Activated CD4-positive, alpha-beta T cell treated with anti-CD3 and anti-CD28 coated beads for 4 hours (primary cell): Measurements from ENCODE around the gene PCNX2.

Experiments
- DNase-seq, 2 donors: peaks; one replicate each; pipeline ENCODE4 v3.0.0-alpha.2; 2020

PCNX2 gene

DNA sequence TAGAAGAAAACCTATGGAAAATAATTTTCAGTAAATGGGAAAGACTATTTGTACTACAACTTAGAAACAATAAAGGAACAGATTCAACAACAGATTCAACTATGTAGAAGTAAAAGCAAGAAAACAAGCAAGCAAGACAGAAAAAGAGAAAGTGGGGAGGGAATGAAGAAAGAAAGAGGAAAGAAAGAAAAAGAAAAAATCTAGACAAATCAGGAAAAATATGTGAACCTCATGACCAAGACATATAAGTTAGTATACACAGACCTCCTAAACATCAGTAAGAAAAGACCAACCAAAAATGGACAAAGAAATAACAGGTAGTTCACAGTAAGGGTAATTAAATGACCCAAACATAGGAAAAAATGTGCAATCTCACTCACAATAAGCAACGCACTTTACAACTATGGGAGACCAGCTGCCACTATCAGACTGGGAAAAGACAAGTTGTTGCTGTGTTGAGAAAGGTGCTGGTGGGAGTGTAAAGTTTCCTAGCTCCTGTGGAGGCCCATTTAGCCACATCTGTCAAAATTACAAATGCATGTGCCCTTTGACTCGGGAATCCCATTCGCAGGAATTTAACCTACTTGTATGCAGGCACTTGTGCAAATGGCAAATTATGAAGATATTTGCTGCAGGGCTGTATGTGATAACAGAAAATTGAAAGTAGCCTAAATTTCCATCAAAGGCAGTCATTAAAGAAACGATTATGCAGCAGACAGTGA lies 18.1 kb upstream of the PCNX2 start:
- no peak for DNase-seq

GRCh38 chr1:233304489-233305102 lies 9.1 kb upstream of the PCNX2 start:
- peak in 1 of 2 donors; percentile 7 for DNase-seq

DNA sequence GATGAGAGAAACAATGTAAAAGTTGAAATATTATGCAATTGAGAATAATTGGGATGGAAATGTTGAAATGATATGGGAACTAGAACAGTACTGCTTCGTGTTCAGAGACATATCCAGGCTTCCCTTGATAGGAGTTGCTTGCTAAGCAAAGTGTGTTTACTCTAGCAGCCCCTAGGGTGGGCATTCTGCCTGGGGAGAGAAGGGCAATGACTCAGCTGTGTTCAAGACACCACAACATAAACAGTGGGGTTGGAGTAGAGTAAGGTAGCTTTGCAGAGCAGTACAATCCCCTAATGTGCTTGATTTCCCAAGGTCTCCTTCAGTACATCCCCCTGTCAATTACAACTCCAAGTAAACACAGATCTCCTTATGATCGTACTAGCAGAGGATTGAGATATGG lies 4.8 kb upstream of the PCNX2 start:
- DNase-seq = no peak

- no peak for DNase-seq
These were observed 3.9 kb upstream of the PCNX2 start for GRCh38 chr1:233299450-233299849.

- no peak for DNase-seq
These were observed 424 bp upstream of the PCNX2 start for GRCh38 chr1:233295975-233296322.

DNA sequence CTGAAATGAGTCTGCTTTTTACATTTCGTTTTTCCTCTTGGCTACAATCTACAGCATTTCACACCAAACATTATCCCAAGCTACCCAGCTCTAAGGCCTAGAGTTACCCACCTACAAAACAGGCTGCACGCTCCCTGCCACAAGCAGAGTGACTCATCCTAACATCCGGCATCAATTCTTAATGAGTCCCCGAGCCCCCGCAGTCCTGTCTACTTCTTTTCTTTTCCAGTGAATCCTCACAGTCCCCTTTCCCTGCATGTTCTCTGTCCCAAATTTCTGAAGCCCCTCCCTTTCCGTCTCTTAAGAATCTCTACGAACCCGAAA lies 650 bp downstream of the PCNX2 start:
- peak; percentile 56 to 58 for DNase-seq

DNA sequence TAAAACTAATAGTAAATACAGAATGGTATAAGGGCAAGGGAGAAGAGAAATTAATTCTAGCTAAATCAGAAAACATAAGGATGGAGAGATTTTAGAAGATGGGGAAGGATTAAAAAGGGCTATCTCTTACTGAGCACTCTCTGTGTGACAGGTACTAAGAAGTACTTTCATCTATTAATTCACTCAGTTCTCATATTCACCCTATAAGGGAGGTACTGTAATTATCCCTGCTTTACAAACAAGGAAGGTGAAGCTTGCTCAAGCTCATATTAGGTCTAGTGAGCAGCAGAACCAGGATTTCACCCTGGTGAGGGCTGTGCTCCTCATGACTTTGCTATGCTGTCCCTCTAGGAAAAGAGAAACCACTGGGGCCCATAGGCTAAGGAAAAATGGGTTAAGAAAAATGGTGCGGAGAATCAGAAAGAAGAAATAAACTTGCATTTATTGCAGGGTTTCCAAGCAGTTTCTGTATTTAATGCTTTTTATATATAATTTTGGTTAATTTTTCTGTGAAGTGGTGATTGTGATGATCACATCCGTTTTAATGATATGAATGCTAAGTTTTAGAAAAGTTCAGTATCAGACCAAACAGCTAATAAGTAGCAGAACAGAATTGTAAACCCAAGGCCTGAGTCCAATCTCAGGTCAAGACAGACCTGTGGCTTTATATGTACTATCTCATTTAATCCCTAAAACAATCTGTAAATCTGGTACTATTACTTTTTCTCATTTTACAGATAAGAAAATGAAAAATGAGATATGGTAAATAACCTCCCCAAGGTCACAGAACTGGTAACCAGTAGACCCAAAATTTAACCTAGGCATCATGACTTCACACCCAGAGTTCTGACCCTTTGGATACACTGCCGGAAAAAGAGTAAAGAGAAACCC lies 1.7 kb downstream of the PCNX2 start:
- DNase-seq = no peak

DNA sequence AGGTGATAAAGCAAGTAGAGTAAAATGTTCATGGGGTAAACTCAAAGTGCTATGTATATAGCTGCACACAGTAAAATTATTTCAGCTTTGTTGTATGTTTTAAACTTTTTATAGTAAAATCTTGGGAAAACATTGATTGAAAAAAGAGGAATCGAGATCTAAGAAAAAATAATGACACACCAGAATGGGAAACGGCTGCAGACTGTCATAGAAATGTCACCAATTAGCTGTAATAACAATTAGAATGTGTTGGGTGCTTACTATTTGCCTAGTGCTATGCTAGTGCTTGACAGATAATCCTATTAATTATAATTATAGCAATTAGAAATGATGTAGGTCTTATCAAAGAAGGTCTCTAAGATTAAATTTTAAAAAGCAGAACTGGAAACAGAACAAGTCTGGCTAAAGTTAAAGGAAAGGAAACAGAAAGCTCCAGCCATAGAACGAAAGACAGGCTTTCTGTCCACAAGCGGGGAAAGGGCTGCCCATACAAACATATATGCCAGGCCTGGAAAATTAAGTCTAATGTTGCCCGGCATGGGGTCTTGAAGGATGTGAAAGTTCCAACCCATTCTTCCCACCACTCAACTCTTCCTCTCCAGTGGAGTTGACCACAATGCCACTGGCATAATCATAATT lies 5.0 kb downstream of the PCNX2 start:
- no peak for DNase-seq

DNA sequence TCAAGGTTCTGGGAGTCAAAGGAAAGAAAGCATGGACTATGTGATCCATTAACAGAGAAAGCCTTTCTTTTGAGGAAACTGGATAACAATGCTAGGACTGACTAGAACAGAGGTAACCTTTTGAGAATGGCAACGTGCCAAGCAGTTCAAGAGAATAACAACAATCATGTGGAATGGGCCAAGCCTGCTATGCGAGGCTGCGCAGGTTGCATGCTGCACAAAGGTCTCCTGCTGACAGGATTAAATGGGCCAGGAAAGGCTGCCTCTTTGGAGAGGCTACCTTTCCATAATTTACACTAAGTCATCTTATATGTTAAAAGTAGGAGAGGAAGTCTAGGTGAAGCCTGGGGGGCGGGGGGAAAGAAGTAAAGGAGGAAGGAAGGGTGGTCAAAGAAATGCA lies 5.8 kb downstream of the PCNX2 start:
- DNase-seq = no peak

DNA sequence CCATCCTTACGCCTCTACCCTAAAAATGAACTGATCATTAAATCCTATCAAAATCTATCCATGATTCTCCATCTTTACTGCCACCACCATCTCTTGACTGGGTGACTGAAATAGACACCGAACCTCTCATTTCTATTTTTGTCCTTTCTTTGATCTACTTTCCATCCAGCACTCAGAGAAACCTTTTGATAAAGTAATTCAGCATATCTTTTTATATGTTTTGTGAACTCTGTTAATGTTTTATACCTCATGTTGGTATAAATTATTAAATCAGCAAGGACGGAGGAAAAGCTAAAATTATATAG lies 13.0 kb downstream of the PCNX2 start:
- no peak for DNase-seq

- peak in 1 of 2 donors; percentile 26 for DNase-seq
These were observed 13.6 kb downstream of the PCNX2 start for GRCh38 chr1:233281711-233282581.

- DNase-seq = no peak
These were observed 15.6 kb downstream of the PCNX2 start for GRCh38 chr1:233279971-233280370.

DNA sequence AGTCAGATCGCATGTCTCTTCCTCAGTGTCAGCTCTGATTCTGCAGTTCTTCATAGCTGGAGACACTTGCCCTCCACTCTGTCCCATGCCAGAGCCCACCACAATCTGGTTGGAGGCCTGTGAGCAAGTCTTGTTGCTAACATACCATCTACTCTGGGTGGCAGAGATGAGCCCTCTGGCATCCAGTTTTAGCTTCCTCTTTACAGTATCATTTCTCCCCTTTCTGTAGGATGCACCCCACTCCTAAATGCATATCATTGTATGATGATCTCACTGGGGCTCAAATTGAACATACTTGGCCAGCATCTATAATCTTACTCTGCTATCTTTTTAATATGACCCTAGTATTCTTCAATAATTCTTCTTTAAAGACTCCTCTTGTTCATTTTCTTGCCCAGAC lies 16.9 kb downstream of the PCNX2 start:
- no peak for DNase-seq

GRCh38 chr1:233277637-233278606 lies 17.6 kb downstream of the PCNX2 start:
- DNase-seq = no peak

DNA sequence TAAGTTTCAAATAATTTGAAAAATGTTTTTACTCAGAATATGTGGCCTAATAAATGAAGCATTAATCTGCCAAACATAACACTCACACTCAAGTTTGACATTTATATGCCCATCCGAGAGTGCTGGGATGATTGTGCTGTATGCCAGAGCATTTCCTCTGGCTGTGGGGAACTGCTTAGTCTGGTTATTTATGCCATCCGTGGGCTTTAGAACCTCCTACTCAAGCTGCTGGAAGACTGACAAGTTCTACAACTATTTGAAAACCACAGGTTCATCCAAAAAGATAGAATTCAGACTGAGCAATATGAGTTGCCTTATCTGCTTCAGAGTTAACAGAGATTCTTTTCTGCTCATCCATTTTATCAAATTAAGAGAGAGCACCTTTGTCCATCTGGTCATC lies 25.9 kb downstream of the PCNX2 start:
- DNase-seq = no peak

- DNase-seq = no peak
These were observed 27.0 kb downstream of the PCNX2 start for GRCh38 chr1:233268389-233269022.

GRCh38 chr1:233261695-233262094 lies 33.8 kb downstream of the PCNX2 start:
- DNase-seq = no peak

DNA sequence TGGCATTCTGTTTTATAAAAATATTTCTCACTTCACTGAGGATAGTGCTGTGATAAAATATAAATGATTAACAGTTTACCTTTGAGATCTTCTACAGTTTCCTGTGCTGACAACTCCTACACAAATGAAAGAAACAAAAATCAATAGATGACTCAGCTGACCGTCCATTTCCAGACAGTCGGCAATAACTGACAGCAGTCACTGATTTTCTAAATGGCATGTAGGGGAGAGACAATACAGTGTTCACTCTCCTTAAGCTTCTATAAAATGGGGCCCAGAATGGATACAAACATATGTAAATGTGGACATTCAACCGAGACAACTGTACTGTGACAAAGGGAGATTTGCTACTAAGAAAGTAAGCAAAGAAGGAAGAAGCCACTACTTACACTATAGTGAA lies 34.3 kb downstream of the PCNX2 start:
- no peak for DNase-seq

- DNase-seq = no peak
These were observed 37.7 kb downstream of the PCNX2 start for GRCh38 chr1:233257786-233258185.

- DNase-seq = no peak
These were observed 38.7 kb downstream of the PCNX2 start for GRCh38 chr1:233256789-233257188.

DNA sequence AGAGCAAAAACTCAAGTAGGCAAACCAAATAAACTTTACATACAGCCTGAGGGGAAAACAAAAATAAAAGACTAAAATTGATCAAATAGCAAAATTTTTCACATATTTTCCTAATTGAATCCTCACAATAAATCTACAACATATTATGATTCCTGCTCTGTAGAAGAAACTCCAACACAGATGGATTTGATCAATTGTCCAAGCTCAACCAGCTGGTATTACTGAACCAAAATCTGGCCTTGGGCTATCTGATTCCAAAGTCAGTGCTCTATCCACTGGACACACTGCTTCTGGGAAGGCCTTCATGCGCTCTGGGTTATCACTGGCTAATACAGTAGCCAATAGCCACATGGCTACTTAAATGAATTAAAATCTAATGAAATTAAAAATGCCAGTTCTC lies 39.3 kb downstream of the PCNX2 start:
- DNase-seq = no peak
